NB4 (cell line): ENCODE measurements around the gene PCGF1.

Source experiments
- DNase-seq: peaks from one replicate; pipeline ENCODE4 v3.0.0; 2010; ENCODE audit warnings: low read depth
- H3K4me3 ChIP-seq: one replicate; pipeline ENCODE4 v1.5.1; 2011; ENCODE audit warnings: mild to moderate bottlenecking, low read depth, low read length, moderate library complexity
- CTCF ChIP-seq: IDR thresholded peaks from one replicate; pipeline ENCODE4 v1.5.1; 2012; ENCODE audit warnings: low read depth, low read length
- MAX ChIP-seq: IDR thresholded peaks from 2 replicates; pipeline ENCODE4 v1.6.1; 2011; ENCODE audit warnings: low read depth, low read length
- MYC ChIP-seq: IDR thresholded peaks from 2 replicates; pipeline ENCODE4 v1.6.1; 2011; ENCODE audit warnings: low read depth, low read length
- POLR2A ChIP-seq: IDR thresholded peaks from 2 replicates; pipeline ENCODE4 v1.6.1; 2011; ENCODE audit warnings: mild to moderate bottlenecking; ENCODE audit not compliant: insufficient read length; ENCODE audit errors: extremely low read depth

The PCGF1 gene

DNA sequence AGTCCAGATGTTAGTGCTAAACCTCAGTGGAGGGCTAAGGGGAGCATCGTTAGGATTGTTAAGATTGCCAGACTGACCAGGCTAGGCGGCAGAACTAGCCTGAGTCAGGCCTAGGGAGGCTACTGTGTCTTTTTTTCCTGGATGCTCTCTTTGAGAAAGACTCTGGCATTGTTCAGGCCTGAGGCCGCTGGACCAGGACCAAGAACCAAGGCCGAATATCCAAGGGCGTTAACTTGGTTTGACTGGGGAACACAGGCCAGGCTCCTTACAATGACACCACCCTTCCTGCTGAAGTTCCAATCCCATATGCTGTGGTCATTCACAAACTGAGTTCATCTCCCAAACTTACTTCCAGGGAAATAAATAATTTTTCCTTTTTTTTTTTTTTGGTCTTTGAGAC lies 32.8 kb upstream of the PCGF1 start:
- H3K4me3 ChIP-seq: no peak overlapping the region
- no peak for TF ChIP-seq MAX
- no peak for TF ChIP-seq MYC
- TF ChIP-seq CTCF: no peak
- no peak for TF ChIP-seq POLR2A
- no peak for DNase-seq

DNA sequence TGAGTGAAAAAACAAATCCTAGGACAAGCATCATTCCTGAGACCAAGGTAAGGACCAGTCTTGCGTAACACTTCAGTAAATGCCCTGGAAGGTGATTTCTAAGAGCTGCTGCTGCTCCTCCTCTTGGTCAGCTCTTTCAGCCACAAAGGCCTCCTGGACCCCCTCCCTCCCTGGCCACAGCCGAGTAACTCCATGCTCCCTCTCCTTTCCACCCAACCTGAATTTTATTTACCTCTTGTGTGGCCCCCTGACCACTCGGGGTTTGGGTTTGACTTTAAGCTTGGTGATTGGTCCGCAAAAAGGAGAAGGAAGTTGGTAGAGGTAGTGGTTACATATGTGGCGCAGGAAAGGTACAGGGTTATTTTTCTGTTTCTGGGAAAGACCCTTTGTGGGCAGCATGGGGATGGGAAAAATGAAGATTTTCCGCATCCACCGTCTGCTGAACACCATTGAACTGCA lies 31.4 kb upstream of the PCGF1 start:
- peak; percentile 47 for DNase-seq
- TF ChIP-seq POLR2A (no peak), MYC (no peak), MAX (no peak), CTCF (no peak)
- no peak overlapping the region for H3K4me3 ChIP-seq

GRCh38 chr2:74537140-74537539 lies 29.6 kb upstream of the PCGF1 start:
- TF ChIP-seq CTCF (no peak), MYC (no peak), POLR2A (no peak), MAX (no peak)
- no peak overlapping the region for H3K4me3 ChIP-seq
- no peak for DNase-seq

DNA sequence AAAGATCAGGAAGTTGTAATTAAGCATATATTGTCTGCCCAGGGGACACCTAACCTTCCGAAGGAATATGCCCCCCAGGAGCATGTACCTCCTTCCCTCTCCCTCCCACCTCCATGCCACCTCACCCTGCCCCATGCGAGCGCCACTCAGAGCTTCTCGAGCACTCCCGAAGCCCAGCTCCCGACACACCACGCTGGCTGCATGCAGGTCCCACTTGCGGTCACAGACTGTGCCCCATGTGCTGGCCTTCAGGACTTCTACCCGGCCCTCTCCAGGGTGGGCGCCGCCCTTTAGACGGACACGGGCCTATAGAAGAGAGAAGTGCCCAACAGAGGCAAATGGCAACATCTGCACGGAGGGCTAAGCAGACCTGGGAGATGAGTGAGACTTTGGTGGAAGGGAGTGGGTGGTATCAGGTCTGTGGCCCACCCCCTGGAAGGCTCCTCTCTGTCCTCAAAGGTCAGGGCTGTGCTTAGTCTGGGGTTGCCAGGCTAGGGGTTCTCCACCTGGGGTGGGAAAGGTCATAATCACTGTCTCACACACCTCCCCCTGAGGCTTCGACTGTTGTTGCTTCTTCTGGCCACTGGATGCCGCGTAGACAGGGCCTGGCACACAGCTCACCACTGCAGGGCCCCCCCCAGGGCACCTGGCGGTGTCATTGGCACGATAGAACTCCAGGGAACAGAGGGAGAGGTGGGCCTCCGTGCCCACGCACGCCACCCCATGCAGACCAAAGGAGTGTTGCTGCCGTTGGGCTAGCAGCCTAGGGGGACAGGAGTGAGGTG lies 28.9 kb upstream of the PCGF1 start:
- no peak overlapping the region for H3K4me3 ChIP-seq
- TF ChIP-seq CTCF (no peak), POLR2A (no peak), MAX (no peak), MYC (no peak)
- no peak for DNase-seq

- no peak for TF ChIP-seq POLR2A
- TF ChIP-seq MYC: no peak
- TF ChIP-seq CTCF: no peak
- no peak overlapping the region for H3K4me3 ChIP-seq
- no peak for DNase-seq
Observed at GRCh38 chr2:74535440-74535965, 28.0 kb upstream of the PCGF1 start.

DNA sequence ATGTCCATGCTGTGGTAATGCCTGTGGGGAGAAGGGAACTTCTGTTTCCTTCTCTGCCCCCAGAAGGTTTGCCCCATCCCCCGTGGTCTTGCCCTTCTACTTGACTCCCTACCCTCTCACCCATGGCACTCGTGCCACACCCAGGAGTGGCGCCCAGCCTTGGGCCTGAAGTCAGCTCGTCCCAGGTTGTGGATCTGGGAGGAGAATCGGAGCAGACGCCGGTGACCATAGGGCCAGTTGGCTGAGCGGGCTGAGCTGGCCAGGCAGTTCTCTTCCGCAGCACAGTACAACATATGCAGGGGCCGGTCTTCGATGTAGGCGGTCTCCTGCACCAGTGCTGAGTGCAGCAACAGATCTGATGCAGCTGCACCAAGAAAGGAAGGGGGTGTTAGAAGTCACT lies 26.9 kb upstream of the PCGF1 start:
- DNase-seq: no peak
- TF ChIP-seq MYC (no peak), MAX (no peak), CTCF (no peak), POLR2A (no peak)
- no peak overlapping the region for H3K4me3 ChIP-seq
